Measurements from ENCODE around the gene HARS2.
"Not testable (repeated sequence)": the region's sequence is repeated elsewhere in the genome, so short reads cannot be mapped to it uniquely, and the experiment has no call there.

Gene HARS2

DNA sequence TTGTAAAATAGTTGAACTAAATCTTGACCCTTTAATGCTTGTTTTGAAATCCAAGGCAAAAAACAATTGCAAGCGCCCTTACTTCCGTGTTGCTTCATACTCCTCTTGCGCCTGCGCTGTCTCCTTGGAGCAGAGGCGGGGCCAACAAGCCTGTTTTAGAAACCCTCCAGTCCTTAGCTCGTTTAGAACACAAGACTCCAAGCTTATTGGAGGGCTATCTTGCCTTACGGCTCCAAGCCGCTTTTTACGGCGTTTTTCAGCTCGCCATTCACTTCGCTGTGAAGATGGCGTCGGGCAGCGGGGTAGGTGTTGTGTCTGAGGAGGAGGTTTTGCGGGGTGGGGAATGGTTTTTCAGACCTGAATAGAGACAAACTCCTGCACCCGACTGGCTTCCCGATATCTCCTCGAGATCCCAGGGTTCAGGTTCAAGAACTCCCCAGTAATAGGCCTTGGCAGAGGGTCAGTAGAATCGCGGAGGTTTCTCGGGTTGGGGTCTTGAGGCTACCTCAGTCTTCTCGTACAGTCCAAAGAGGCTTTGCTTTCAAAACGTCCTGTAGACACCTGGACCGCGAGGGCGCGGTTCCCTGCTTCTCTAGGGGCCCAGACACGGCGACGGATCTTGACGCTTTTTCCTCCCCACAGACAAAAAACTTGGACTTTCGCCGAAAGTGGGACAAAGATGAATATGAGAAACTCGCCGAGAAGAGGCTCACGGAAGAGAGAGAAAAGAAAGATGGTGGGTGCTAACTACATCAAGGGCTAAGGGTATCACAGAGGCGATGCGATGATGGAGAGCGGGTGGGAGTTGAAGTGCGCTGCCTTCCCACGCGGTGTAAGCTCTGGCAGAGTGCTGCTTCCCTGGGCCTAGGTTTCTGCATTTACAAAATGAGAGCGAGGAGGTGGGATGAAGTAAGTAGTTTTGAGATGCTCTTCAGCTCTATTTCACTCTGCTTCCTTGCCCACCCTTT, 9.2 kb downstream of the HARS2 start, which contains the start of gene ZMAT2:
TSS of gene ZMAT2 (plus strand) at position 271 of the 968 bp plus-strand sequence. CDS start at position 285, 14 bp downstream.
- DNase-seq (ENCODE audit: low read depth), result peak; percentile 82

- no peak for DNase-seq (ENCODE audit: low read depth)
Measured at GRCh38 chr5:140707812-140708211, 16.6 kb downstream of the HARS2 start.

GRCh38 chr5:140708787-140709186, 17.5 kb downstream of the HARS2 start:
- not testable (repeated sequence) for DNase-seq (ENCODE audit: low read depth)

DNA sequence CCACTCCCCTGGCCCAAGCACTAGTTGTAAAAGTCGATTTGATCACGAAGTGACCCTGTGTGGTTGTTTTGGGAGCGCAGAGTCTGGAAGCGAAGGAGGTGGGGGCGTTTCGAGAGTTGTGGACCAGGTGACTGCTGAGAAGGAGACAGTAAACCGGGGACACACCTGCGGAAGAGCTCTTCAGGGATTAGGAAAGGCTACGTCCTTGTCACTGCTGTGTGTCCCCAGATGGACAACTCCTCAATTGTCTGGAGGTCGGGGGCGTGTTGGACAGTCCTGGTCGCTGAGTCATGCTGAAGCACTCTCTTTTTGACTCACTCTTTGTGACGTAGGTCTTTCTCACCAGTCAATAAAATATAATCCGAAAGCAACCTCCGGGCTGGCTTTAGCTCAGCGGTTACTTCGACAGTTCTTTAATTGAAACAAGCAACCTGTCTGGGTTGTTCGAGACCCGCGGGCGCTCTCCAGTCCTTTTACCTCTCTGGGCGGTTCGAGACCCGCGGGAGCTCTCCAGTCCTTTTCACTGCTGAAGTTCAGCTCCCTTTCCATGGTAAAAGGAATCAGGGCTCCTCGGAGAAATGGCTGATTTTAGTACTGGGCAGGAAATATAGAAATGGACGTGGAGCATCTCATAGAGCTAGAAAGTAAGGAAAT, 19.8 kb downstream of the HARS2 start:
- DNase-seq (ENCODE audit: low read depth), result peak; percentile 69

DNA sequence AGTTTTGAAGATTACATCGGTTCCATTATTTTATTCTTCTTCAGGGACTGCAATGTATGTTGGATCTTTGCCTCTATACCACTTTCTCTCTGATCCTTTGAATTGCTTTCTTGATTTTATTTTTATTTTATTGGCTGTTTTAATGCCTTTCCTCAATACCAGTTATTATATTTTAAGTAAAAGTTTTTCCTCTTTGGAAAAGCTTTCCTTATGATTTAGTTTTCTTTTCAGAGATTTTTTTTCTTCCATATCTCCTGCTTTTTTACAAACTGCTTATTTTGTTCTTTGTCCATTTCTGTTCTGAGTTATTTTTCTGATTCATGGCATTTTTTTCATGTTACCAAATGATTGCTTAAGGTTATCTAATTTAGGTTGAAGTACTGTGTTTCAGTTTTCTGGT, 20.5 kb downstream of the HARS2 start:
- no peak for DNase-seq (ENCODE audit: low read depth)

GRCh38 chr5:140713562-140714094, 22.4 kb downstream of the HARS2 start:
- no peak for DNase-seq (ENCODE audit: low read depth)

DNA sequence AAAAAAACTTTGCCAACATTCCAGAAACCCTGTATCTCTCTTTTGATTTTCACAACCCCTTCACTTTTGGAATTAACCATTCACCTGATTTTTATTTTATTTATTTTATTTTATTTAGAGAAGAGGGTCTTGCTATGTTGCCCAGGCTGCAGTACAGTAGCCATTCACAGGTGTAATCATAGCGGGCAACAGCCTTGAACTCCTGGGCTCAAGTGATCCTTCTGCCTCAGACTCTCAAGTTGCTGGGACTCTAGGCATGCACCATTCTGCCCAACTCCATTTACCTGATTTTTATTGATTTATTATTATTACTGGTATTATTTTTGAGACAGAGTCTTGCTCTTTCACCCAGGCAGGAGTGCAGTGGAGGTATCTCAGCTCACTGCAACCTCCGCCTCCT, 25.0 kb downstream of the HARS2 start:
- DNase-seq (ENCODE audit: low read depth), result not testable (repeated sequence)

DNA sequence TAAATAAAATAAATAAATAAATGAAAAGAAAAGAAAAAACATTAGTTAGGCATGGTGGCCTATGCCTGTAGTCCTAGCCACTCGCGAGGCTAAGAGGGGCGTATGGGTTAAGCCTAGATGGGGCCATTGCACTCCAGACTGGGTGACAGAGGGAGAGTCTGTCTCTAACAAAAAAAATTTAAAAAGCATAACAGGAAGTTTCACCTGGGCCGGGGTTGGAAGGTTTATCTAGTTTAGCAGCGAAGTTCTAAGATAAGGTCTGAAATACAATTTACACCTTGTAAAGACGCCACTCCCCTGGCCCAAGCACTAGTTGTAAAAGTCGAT, 27.0 kb downstream of the HARS2 start:
- DNase-seq (ENCODE audit: low read depth), result no peak

DNA sequence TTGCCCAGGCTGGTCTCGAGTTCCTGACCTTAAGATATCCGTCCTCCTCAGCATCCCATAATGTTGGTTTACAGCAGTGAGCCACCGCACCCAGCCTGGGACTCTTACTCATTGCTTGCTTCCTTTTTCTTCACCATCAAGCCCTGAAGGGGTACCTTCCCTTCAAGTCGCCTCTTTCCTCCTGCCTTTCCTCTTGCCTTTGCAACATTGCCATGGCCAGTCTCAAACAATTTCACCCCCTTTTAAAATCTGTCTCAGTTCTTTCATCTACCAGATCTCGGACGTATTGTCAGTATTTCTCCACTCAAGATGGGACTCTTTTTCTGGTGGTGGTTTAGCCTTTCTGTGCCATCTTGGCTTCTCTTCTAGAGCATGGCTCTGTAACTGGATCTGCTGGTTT, 29.5 kb downstream of the HARS2 start:
- DNase-seq (ENCODE audit: low read depth), result not testable (repeated sequence)

DNA sequence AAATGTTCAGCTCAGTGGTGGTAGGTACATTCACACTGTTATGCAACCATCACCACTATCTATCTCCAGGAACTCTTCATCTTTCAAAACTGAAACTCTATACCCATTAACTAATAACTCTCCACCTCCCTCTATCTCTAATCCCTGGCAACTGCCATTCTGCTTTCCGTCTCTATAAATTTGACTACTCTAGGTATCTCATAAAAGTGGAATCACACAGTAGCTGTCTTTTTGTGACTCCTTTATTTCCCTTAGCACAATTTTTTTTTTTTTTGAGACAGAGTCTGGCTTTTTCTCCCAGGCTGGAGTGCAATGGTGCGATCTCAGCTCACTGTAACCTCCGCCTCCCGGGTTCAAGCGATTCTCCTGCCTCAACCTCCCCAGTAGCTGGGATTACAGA, 30.1 kb downstream of the HARS2 start:
- DNase-seq (ENCODE audit: low read depth), result not testable (repeated sequence)

GRCh38 chr5:140725799-140726471, 34.7 kb downstream of the HARS2 start:
- peak; percentile 62 for DNase-seq (ENCODE audit: low read depth)

DNA sequence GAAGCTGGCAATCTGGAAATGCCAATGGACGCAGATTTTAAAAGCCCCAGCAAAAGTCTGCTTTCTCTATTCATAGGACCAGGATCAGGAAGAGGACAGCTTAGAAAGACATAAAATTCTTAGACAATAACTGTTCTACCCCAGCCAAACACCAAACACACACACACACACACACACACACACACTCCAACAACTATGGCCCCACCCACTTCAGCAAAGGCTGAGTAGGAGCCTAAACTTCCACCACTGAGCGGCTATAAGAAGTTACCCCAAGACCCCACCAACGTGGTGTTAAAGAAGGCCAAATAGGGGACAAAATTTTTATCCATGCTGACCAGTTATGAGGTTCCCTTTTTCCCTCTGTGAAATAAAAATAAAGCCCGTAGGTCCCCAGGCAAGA, 41.8 kb downstream of the HARS2 start:
- DNase-seq (ENCODE audit: low read depth), result no peak

DNA sequence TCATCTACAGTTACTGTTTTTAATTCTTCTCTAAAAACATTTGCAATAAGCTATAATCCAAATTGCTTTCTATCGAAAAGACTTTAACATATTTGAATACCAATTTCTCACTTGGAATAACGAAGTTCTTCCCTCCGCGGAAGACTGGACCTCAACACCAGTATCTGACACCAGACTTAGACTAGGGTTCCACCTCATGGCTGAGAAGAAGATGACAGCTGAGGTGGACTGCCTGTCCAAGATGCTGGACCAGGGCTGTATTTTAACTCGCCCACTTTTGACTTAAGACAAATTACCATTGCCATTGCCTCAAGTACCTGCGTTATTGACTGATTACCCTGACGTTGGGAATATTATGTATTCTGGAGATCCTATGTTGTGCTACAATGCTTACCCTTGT, 43.1 kb downstream of the HARS2 start:
- DNase-seq (ENCODE audit: low read depth), result no peak

DNA sequence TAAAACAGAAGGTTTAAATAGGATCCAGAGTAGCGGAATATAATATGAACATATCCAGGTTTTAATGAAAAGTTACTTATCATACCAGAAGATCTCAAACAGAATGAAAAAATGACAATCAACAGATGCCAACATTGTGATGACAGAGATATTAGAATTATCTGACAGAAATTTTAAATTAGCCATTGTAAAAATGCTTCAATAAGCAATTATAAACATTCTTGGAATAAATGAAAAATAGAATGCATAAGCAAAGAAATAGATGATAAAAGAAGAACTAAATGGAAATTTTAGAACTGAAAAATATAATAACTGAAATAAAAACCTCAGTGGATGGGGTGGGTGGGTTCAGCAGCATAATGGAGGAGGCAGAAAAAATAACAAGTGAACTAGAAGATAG, 46.2 kb downstream of the HARS2 start:
- DNase-seq (ENCODE audit: low read depth), result no peak

- DNase-seq (ENCODE audit: low read depth), result no peak
Measured at GRCh38 chr5:140741967-140742366, 50.7 kb downstream of the HARS2 start.
